HPDE6-E6E7 (cell line): ENCODE data around the gene GNRHR.
"Not testable (repeated sequence)": the region's sequence is repeated elsewhere in the genome, so short reads cannot be mapped to it uniquely, and the experiment has no call there.

Source experiments
- DNase-seq: peaks from one replicate; pipeline ENCODE4 v3.0.0; 2011; ENCODE audit warnings: missing footprints; ENCODE audit errors: extremely low spot score

GNRHR gene

DNA sequence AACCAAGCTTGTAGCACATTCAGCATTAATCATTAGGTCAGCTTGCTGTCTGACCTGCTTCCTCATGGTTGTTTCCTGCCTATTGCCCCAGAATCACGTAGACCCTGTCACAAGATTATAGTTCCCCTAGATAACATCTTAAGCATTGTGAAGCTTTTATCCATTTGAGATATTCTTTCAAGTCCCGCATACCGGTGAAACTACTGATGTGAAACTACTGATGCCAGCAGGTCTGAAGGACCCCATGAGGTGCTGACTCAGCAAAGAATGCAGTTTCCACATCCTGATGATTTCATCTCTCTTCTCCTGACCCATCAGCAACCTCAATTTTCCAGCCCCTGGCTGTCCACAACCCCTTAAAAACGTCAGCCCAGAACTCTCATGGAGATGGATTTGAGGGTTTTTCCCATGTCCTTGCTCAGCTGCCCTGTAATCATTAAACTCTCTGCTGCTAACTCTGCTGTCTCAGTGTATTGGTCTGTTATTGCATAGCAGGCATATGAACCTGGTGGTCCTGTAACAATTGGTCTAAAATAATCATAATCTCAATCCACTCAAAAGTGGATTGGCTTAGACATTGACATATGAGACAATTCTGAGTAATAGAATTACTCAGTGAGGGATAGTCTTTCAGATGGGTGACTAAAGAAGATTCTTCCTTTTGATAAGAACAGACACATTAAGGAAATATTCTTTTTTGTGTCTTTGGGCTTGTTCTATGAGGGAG is 26.9 kb downstream of the GNRHR start:
- DNase-seq = no peak

DNA sequence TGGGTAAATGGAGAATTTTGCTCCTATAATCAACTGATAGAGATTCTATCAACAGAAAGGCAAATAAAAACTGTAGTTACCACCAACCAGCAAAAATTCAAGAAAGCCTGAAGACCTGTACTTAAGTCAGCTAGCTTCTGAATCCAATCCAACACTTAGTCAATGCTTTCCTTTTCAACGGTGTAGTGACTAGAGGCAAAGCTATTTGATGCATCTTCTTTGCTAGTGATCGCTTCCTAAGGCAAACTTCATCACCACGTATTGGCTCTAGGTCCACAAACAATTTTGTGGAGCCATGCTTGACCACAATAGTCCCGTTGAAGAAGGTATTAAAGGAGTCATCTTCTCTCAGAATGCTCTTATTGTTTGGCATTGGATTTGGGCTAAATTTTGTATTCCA is 28.2 kb downstream of the GNRHR start:
- no peak for DNase-seq

DNA sequence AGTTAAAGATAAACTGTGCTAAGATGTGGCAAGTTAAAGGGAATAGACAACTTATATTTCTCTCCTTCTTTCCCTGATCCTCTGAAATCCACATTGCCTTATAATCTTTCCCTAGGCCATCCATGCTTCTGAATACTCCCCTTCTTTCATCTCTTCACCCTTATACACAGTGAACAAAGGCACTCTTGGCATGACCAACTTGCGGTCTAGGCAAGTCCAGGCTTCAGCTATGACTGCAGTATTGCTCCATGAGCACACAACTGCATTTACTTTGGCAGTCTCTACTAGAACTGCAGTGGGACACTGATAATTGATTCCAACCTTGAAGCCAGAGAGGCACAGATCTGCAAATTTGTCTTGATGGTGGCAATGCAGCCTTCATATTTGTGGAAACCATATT is 29.1 kb downstream of the GNRHR start:
- no peak for DNase-seq

DNA sequence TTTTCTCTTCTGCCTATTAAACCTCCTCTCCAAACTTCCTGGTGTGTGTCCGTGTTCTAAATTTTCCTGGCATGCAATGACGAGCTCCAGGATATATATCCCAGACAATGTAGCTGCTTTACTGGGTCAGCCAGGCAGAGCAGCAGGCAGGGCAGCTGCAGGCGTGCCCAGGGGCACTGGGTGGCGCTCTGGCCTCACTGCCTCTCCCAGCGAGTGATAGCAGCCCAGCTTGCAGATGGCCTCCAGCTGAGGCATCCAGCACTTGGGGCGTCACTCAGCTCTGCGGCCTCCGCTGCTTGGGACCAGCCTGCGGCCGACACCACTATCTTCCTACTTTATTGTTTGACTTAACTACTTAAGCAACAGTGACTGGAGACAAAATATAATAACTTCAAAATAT is 30.2 kb downstream of the GNRHR start:
- no peak for DNase-seq

DNA sequence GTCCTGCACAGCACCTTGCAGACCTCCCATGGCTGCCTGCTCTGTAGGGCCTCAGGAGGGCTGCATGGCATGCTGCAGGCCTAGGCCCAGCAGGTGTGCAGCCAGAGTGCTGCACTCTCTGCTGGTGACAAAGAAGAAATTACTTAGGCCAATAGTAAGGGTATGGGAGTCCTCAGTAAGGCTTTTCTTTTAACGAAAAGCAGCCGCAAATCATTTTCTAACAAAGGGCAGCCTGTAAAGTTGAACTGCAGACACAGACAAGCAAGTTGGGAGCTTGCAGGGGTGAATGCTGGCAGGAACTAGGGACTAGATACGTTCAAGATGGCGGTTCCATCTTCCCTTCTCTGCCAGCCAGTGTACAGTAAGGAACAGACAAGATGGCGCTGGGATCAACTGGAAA is 30.8 kb downstream of the GNRHR start:
- no peak for DNase-seq

DNA sequence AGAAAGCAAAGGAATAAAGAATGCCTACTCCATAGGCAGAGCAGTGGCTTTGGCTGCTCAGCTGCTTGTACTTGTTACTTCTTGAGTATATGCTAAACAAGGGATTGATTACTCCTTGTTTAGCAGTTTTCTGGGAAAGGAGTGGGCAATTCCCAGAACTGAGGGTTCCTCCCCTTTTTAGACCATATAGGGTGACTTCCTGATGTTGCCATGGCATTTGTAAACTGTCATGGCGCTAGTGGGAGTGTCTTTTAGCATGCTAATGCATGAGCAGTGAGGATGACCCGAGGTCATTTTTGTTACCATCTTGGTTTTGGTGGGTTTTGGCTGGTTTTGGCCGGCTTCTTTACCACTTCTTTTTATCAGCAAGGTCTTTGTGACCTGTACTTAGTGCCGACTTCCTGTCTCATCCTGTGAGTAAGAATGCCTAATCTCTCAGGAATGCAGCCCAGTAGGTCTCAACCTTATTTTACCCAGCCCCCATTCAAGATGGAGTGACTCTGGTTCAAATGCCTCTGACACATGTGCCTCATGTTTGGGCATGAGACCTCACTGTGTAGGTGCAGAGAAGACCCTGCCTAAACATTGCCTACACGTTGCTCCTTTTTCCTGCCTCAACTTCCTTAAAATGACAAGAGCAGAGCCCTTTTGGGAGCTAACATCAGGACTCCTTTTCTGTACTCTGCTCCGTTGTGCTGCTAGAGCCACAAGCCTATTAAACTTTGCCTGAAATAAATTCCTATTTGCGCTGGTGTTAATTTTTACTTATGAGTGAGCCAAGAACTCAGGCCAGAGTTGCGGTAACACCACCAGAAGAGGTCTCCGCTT is 32.2 kb downstream of the GNRHR start:
- DNase-seq = no peak

DNA sequence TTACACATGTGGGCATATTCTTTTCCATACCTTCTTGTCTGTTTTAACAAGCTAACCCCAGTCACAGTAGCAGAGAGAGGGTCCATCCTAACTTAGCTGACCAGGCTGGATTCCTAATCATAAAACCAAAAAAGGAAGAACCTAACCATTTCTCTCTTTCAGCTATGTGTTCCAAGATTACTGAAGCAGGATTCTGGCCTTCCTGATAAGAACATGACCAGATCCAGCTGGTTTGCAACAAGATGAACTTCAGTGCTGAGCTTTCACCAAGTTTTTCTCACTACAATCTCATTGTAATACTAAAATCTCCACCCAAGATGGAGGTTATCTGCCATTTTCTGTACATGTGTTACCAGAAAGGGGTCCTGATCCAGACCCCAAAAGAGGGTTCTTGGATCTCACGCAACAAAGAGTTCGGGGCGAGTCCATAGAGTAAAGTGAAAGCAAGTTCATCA is 32.8 kb downstream of the GNRHR start:
- DNase-seq = no peak

DNA sequence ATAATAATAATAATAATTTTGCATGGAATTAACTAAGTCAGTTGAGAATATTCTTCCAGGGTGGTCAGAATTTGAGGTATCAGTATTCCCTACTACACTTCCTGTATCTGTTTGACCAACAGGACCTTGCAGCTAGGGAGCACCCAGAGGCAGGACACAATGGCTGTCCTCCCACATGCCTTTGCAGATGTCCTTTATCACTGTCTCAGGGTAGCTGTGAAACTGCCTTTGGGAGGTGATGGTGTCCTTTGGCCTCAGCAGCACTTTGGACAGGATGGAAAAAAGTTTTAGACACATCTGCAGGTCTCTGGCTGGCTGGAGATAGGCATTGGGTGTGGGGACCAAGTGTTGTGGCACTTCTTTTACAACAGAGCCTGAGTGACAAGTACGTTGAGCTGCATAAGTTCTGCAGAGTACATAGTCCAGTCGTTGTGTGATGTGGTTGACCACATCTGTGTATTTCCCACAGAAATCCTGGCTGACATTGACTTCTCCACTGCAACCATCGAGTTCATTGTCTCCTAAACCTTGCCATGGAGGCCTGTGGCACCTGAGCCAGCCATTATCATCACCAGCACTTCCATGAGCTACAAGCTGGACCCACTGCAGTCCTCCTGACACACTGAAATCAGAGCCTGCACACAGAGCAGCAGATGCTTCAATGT is 34.1 kb downstream of the GNRHR start:
- DNase-seq = no peak

DNA sequence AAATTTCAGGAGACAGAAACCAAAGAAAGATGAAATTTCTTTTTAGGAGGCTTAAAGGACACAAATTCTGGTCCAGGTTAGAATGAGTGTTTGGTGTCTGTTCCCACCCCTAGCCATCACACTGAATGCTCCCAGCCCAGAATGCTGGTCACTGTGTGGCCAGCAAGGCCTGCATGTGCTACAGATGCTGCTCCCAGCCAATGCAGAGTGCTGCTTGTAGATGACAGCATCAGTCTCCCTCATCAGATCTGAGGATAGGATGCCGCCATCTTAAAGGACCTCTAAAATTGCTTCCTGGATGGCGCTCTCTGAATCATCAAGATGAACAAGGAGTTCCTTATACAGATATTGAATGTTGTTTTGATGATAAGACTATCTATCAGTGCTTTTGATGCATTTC is 35.3 kb downstream of the GNRHR start:
- DNase-seq = no peak

DNA sequence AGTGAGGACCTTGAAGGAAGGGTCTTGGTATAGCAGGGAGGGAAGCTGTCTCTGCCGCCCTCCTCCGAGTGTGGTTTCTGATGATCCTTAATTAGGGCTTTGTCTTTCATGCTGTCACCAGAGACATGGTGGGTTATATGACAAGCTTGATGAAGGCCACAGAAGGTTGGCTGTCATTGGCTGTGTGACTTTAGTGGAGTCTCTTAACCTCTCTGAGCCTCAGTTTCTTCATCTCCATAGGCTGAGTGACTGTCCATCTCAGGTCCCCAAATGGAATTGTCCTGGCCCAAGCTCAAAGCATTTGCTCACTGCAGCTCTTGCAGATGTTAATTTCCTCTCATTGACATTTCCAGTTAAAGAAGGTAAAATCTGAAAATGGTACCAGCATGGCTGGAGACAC is 36.6 kb downstream of the GNRHR start:
- no peak for DNase-seq

DNA sequence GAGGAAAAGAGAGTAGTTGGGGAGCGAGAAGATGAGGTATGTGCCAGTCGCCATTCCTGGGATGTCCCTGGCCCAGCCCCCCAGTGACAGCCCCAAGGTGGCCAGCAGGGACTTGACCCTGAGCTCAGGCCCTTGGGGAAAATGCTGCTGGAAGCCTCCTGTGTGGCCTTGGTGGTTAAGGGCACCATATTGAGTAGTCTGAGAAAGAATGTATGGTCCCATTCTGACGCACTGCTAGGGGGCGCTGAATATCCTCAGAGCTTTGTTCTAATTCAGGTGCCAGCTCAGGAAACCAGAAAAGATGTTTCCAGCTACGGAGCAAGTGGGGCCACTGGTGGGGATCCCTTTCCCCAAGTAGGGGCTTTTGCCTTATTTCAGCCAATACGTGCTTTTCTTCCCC is 39.2 kb downstream of the GNRHR start:
- DNase-seq = no peak

DNA sequence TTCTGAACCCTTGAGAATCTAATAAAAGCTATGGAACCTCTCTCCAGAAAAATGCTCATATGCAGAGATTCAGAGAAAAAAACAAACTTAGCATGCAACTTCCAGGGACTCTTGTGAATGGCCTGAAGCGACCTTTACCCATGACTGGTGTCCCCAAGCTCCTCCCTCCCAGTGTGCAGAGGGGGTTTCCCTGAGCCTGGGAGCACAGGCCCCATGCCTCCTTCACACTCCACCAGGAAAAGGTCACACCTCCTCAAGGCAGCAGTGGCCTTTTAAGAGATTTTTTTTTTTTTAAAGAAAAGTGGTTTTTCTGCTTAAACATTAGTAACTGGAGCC is 40.0 kb downstream of the GNRHR start:
- no peak for DNase-seq

DNA sequence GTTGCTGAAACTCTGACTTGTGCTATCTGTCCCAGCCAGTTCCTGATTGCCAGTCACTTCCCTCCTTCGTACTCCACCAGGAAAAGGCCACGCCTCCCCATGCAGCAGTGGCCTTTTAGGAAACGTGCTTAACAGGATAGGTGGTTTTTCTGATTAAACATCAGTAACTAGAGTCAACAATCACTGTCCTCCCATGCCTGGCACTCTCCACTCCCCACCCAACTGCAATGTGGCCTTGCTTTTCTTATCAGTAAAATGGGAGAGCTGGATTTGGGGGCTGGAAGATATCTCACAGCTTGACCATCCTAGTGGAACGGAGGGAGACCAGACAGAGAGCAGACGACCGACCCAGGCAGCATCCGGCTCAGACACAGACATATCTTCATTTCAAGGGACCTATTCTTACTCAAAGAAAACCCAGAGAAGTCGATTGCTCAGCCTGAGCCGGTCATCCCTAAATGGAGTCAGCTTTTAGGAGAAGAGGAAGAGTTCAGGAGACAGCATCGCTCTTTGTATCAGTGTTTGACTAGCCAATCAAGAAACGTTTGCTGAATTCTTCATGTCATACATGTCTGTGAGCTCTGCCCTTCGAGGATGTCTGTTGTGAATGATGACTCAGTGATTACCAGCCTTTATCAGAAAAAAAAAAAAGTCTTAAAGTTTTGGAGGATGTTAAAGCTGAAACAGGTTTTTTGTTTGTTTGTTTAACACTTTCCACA is 40.5 kb downstream of the GNRHR start:
- no peak for DNase-seq

DNA sequence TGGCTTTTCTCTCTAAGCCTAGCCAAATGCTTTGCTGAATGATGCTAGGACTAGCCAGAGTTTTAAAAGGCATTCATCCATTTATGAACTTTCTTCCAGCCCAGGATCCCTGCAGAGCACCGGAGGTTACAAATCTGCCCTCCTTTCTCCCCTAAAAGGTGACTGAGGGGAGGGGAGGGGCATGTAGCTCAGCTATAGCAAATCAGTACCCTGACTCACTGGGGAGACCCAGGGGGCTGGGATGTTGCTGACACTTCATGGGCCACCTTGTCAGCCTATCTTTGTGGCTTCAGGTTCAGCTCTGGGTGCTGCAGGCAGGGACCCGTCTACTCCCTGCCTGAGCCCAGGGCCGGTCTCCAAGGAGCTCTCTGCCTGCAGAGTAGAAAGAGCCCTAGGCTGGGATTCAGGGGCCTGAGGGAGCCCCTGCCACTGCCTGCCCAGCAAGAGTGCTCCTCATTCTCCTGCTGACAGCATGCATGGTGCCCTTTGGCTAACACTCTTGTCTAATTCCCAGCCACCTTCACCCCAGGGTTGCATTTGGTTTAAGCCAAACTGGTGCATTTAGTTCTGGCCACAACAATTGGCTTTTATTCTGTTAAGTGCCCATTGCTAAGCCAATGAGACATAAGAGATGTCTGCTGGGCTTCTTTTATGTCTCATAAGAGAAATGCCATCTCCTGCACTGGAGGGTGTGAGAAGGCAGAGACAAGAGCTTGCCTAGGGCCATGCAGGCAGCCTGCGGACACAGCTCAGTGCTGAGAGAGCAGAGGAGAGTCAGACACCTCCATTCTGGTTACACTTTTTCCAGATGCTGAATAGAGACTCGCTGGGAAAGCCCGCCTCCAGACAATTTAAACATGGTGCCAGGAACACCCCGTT is 41.3 kb downstream of the GNRHR start:
- DNase-seq = no peak

DNA sequence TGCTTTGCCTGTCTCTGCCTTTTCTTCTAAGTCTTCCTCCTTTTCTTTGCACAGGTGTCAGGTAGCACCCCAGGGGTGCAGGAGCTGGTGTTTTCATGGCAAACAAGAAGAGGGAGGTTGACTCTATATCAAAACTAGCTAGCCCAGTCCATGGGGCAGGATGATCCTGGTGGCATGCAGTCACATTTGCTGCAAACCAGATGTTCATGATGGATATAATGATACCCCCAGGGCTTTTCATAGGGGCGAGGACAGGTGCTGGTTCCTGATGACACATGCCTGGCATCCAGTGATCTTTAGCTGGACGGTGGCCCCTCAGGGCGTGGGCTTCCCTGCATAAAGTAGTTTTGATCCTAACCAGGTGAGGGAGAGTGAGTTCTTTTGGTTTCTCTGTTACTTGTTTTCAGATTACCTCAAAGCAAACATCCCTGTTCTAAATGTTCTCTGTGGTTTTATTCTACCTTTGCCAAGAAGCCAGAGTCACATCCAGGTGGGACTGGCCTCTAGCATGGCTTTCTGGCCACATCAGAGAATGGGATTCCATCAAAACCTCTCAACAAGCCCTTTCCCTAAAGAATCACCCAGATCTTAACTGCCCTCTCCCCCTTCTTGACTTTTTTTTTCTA is 42.1 kb downstream of the GNRHR start:
- DNase-seq = no peak

DNA sequence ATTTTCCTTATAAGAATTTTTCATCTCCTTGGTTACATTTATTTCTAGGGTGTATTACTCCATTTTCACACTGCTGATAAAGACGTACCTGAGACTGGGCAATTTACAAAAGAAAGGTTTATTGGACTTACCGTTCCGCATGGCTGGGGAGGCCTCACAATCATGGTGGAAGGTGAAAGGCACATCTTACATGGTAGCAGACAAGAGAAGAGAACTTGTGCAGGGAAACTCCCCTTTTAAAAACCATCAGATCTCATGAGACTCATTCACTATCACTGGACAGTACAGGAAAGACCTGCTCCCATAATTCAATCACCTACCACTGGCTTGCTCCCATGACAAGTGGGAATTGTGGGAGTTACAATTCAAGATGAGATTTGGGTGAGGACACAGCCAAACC is 47.5 kb downstream of the GNRHR start:
- not testable (repeated sequence) for DNase-seq

DNA sequence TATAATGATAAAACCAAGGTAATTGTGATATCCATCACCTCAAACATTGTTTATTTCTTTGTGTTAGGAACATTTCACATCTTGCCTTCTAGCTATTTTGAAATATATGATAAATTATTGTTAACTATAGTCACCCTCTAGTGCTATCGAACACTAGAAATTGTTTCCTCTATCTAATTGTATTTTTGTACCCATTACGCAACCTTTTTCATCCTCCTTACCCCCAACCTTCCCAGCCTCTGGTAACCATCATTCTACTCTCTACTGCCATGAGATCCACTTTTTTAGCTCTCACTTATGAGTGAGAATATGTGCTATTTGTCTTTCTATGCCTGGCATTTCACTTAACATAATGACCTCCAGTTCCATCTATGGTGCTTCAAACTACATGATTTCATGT is 49.3 kb downstream of the GNRHR start:
- DNase-seq = no peak

DNA sequence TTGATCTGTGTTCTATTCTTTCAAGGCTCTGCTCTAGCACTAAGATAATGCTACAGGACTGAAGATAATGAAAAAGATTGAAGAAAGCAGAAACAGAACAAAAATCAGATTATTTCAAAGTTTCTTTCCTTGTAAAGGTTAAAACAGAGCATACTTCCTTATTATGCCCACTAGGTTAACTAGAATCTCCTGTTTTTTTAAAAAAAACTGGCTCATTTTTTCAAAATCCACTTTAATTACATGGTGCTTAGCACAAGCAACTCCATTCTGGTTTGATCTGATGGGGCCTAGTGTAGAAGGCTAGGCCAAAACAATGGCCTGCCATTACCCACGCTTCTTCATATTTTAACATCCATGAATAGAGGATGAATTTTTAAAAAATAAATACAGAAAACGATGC is 52.0 kb downstream of the GNRHR start:
- no peak for DNase-seq

DNA sequence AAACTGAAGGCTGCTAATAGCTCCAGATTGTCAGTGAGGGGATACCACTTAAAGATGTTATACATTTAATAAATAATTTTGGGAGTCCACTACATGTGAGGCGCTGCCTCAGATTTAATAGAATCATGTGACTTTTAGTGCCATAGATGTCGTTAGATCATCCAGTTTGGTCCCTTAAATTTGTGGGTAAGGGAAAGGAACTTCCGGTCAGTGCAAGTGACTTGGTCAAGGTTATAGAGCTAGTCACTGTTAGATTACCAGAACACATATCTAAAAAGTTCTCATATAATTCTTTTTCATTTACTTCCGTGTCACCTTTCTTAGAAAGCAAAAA is 52.7 kb downstream of the GNRHR start:
- no peak for DNase-seq

DNA sequence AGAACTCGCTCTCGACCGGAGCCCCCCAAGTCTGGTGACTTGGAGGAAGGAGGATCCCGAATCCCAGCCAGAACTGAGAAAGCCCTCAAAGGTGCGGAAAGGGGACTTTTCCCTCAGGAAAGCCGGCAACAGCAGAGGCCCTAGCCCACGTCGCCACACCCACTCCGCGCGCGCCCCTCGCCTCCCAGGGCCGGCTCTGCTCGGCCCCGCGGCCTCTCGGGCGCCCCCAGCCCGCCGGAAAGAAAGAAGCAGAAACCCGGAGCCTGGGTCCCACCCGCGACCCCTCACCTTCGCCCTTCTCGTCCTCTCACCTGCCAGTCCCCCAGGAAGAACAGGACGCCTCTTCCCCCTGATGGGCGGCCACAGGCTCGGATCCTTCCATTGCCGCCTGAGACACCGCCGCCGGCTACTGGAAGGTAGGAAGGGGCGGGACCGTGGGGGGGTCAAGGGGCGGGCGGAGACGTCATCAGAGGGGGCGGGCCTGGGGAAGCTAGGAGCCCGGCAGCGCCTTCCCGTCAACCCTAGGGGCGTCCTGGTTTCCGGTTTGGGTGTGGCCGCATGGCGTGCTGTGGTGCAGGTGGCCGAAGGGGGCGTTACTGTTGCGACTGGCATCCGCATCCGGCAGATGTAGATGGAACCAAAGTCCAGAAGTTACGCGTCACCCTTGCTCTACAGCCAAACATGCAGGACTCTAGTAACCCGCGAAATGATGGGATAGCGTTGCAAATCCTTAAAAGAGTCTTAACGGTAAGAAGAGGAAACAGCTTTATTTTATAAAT is 53.3 kb downstream of the GNRHR start, which contains the start of gene UBA6:
Gene UBA6 (minus strand): TSS at position 418 of the 779 bp plus-strand sequence. CDS start 36 bp downstream, at position 382.
- peak; percentile 95 for DNase-seq
